ENCODE results near the gene APOH. TPM values are rescaled to one million over a fixed set of nuclear protein-coding genes. Genes with fewer than 3 reads are reported as not detected.
"Not testable (repeated sequence)": the region's sequence is repeated elsewhere in the genome, so short reads cannot be mapped to it uniquely, and the experiment has no call there.

Gene APOH
- total and polyA plus RNA-seq, 2 of the 13 experiments (the other 11 are each of a cell fraction or from before 2014, with no cell fraction given) = 4,846 to 5,748 TPM

GRCh38 chr17:66255112-66255511 lies 25.9 kb upstream of the APOH start (continued):
- TF ChIP-seq NR0B2 (CRISPR knock-in tag; IDR thresholded peaks at IDR 0.05) (no peak), ZNF546 (CRISPR knock-in tag; conservative IDR thresholded peaks at IDR 0.05) (no peak), ZNF33B (CRISPR knock-in tag; IDR thresholded peaks at IDR 0.05) (no peak), MED1 (CRISPR knock-in tag; IDR thresholded peaks at IDR 0.05) (peak; percentile 27; the same call in 1 of the 2 replicates), NFYC (CRISPR knock-in tag; IDR thresholded peaks at IDR 0.05) (no peak), RARA (CRISPR knock-in tag; IDR thresholded peaks at IDR 0.05) (0 out of 2 replicates have a peak, but pooled peaks have one; percentile 22)

GRCh38 chr17:66253458-66253857 lies 24.2 kb upstream of the APOH start:
- H3K36me3 ChIP-seq (replicated peaks in 1 of 2; ENCODE audit: control insufficient read depth in 1 of 2, insufficient read depth in 2 of 2, low read length in 2 of 2); H3K79me2 ChIP-seq (ENCODE audit: insufficient read depth, low read length); H2AFZ ChIP-seq (ENCODE audit: low read length); FAIRE-seq; BruUV-seq (replicated peaks); H3K9ac ChIP-seq (ENCODE audit: insufficient read depth, low read depth, low read length); H3K4me2 ChIP-seq (ENCODE audit: low read depth, low read length); H3K4me3 ChIP-seq (replicated peaks in 1 of 3; ENCODE audit: insufficient read depth in 1 of 3, low read depth in 2 of 3, low read length in 3 of 3); H3K4me1 ChIP-seq (ENCODE audit: insufficient read depth, low read length); ATAC-seq; H3K27me3 ChIP-seq (ENCODE audit: control insufficient read depth in 1 of 2, insufficient read depth in 2 of 2, low read length in 2 of 2); intact Hi-C loops (cut with micrococcal nuclease; ENCODE audit: unreplicated experiment); H3K9me3 ChIP-seq (ENCODE audit: low read length); DNase-seq (ENCODE audit: low spot score); H4K20me1 ChIP-seq (ENCODE audit: insufficient read depth, low read length); H3K27ac ChIP-seq (ENCODE audit: extremely low read length, insufficient read depth, low read length); POLR2A ChIA-PET: not testable (repeated sequence)
- in situ Hi-C loops (cut with HindIII; ENCODE audit: extremely low pct_ligation_motif_present, low pct_unique_long_range_greater_than_20kb) = loop anchor here (5.0 to 10.0 kb wide), 2 partner anchors 371 to 419 kb away; no protein-coding TSS in a partner anchor
- WGBS (ENCODE audit: low lambda C conversion rate) = 83% methylated on average over 8 of the region's 8 CpGs
- CTCF ChIA-PET (ENCODE audit: low intra/inter-chr PET ratio, low total read pairs) = interaction anchor here (2.8 kb wide), 1 partner anchor 314 kb away, joined by 33 read pairs; no protein-coding TSS in a partner anchor

GRCh38 chr17:66250686-66251085 lies 21.5 kb upstream of the APOH start:
- no peaks in the 10 kb centered on the region for H4K20me1 ChIP-seq (ENCODE audit: insufficient read depth, low read length)
- in situ Hi-C loops (cut with HindIII; ENCODE audit: extremely low pct_ligation_motif_present, low pct_unique_long_range_greater_than_20kb) (loop anchor here (5.0 to 10.0 kb wide), 2 partner anchors 374 to 422 kb away; no protein-coding TSS in a partner anchor), intact Hi-C loops (cut with micrococcal nuclease; ENCODE audit: unreplicated experiment) (no loop called here)
- WGBS (ENCODE audit: low lambda C conversion rate) = 94% methylated on average over 3 of the region's 3 CpGs
- H3K27ac ChIP-seq (ENCODE audit: extremely low read length, insufficient read depth, low read length) = no peak overlapping the region
- no peak overlapping the region for H2AFZ ChIP-seq (ENCODE audit: low read length)
- ATAC-seq (no peak), DNase-seq (ENCODE audit: low spot score) (no peak), FAIRE-seq (no peak)
- CTCF ChIA-PET (ENCODE audit: low intra/inter-chr PET ratio, low total read pairs) = no interaction called here
- no peak overlapping the region for H3K4me3 ChIP-seq (replicated peaks in 1 of 3; ENCODE audit: insufficient read depth in 1 of 3, low read depth in 2 of 3, low read length in 3 of 3)
- BruUV-seq (replicated peaks) = no TSS peak
- H3K4me1 ChIP-seq (ENCODE audit: insufficient read depth, low read length) = peaks cover 15% of the 10 kb centered on the region
- POLR2A ChIA-PET = no interaction called here
- no peaks in the 10 kb centered on the region for H3K27me3 ChIP-seq (ENCODE audit: control insufficient read depth in 1 of 2, insufficient read depth in 2 of 2, low read length in 2 of 2)
- no peak overlapping the region for H3K9ac ChIP-seq (ENCODE audit: insufficient read depth, low read depth, low read length)
- no peaks in the 10 kb centered on the region for H3K36me3 ChIP-seq (replicated peaks in 1 of 2; ENCODE audit: control insufficient read depth in 1 of 2, insufficient read depth in 2 of 2, low read length in 2 of 2)
- no peak overlapping the region for H3K4me2 ChIP-seq (ENCODE audit: low read depth, low read length)
- no peaks in the 10 kb centered on the region for H3K9me3 ChIP-seq (ENCODE audit: low read length)
- no peaks in the 10 kb centered on the region for H3K79me2 ChIP-seq (ENCODE audit: insufficient read depth, low read length)
- no peak for TF ChIP-seq MXD3 (CRISPR knock-in tag; IDR thresholded peaks at IDR 0.05)
- TF ChIP-seq ZNF253 (CRISPR knock-in tag; IDR thresholded peaks at IDR 0.05; ENCODE audit: borderline replicate concordance) = no peak
- no peak for TF ChIP-seq ZNF660 (CRISPR knock-in tag; IDR thresholded peaks at IDR 0.05; ENCODE audit: borderline replicate concordance, low read depth)
- no peak for TF ChIP-seq GMEB1 (CRISPR knock-in tag; IDR thresholded peaks at IDR 0.05; ENCODE audit: borderline replicate concordance)
- no peak for TF ChIP-seq CERS6 (CRISPR knock-in tag; IDR thresholded peaks at IDR 0.05)
- no peak for TF ChIP-seq ERF (CRISPR knock-in tag; IDR thresholded peaks at IDR 0.05)
- no peak for TF ChIP-seq ZNF691 (CRISPR knock-in tag; IDR thresholded peaks at IDR 0.05; ENCODE audit: borderline replicate concordance, low read depth)

Data from HepG2 (cell line).